Measurements from ENCODE around the gene AZGP1.
A peak's percentile ranks its signal among the peaks of the same experiment; 100 is the strongest.

Gene AZGP1

GRCh38 chr7:99918959-99919813 is 56.6 kb downstream of the AZGP1 start, which contains the start of gene TRIM4:
Gene TRIM4 (minus strand): TSS chr7:99919530. CDS start chr7:99919401, 129 bp downstream.
- Mint-ChIP-seq H3K27ac (peak within 1 kb of the TSS; percentile 99), H3K9me3 (ENCODE audit: low read depth) (no peaks in the 10 kb centered on the region), H3K4me1 (ENCODE audit: low read depth) (peaks cover 52% of the 10 kb centered on the region), H3K27me3 (no peaks in the 10 kb centered on the region), H3K36me3 (peaks cover 13% of the 10 kb centered on the region), H3K4me3 (peak within 1 kb of the TSS; percentile 99)

All from activated naive CD8-positive, alpha-beta T cell (primary cell).